CD4-positive, alpha-beta T cell treated with Interleukin-1 beta for 1 hour (primary cell): Measurements from ENCODE around the gene DSCAML1.

ENCODE experiments used
- DNase-seq, 2 donors: peaks; one replicate each; pipeline ENCODE4 v3.0.0-alpha.2; 2020 to 2022

The DSCAML1 gene

GRCh38 chr11:117572671-117573070 lies 224.3 kb downstream of the DSCAML1 start:
- DNase-seq: no peak

- no peak for DNase-seq
Measured at GRCh38 chr11:117572129-117572528, 224.9 kb downstream of the DSCAML1 start.

GRCh38 chr11:117570701-117571100 lies 226.3 kb downstream of the DSCAML1 start:
- DNase-seq: no peak

- DNase-seq: no peak
Measured at GRCh38 chr11:117569911-117570310, 227.1 kb downstream of the DSCAML1 start.

- no peak for DNase-seq
Measured at GRCh38 chr11:117565709-117566108, 231.3 kb downstream of the DSCAML1 start.

GRCh38 chr11:117564321-117564720 lies 232.7 kb downstream of the DSCAML1 start:
- DNase-seq: no peak

GRCh38 chr11:117563556-117563955 lies 233.5 kb downstream of the DSCAML1 start:
- no peak for DNase-seq

GRCh38 chr11:117562136-117562535 lies 234.9 kb downstream of the DSCAML1 start:
- no peak for DNase-seq

GRCh38 chr11:117560780-117561530 lies 236.1 kb downstream of the DSCAML1 start:
- no peak for DNase-seq

- no peak for DNase-seq
Measured at GRCh38 chr11:117559698-117560097, 237.3 kb downstream of the DSCAML1 start.

GRCh38 chr11:117557361-117557760 lies 239.7 kb downstream of the DSCAML1 start:
- DNase-seq: no peak

- no peak for DNase-seq
Measured at GRCh38 chr11:117554601-117555333, 242.2 kb downstream of the DSCAML1 start.

- no peak for DNase-seq
Measured at GRCh38 chr11:117552626-117553025, 244.4 kb downstream of the DSCAML1 start.

GRCh38 chr11:117551761-117552343 lies 245.2 kb downstream of the DSCAML1 start:
- no peak for DNase-seq

GRCh38 chr11:117550466-117550865 lies 246.6 kb downstream of the DSCAML1 start:
- DNase-seq: no peak

GRCh38 chr11:117549417-117549816 lies 247.6 kb downstream of the DSCAML1 start:
- no peak for DNase-seq

- no peak for DNase-seq
Measured at GRCh38 chr11:117548876-117549275, 248.1 kb downstream of the DSCAML1 start.

GRCh38 chr11:117547946-117548345 lies 249.1 kb downstream of the DSCAML1 start:
- DNase-seq: no peak

- DNase-seq: no peak
Measured at GRCh38 chr11:117547195-117547850, 249.7 kb downstream of the DSCAML1 start.

GRCh38 chr11:117546431-117547194 lies 250.4 kb downstream of the DSCAML1 start:
- DNase-seq: no peak

- no peak for DNase-seq
Measured at GRCh38 chr11:117545706-117546105, 251.3 kb downstream of the DSCAML1 start.

- no peak for DNase-seq
Measured at GRCh38 chr11:117544130-117544800, 252.8 kb downstream of the DSCAML1 start.
